ENCODE measurements around the gene SMOC2.

DNA sequence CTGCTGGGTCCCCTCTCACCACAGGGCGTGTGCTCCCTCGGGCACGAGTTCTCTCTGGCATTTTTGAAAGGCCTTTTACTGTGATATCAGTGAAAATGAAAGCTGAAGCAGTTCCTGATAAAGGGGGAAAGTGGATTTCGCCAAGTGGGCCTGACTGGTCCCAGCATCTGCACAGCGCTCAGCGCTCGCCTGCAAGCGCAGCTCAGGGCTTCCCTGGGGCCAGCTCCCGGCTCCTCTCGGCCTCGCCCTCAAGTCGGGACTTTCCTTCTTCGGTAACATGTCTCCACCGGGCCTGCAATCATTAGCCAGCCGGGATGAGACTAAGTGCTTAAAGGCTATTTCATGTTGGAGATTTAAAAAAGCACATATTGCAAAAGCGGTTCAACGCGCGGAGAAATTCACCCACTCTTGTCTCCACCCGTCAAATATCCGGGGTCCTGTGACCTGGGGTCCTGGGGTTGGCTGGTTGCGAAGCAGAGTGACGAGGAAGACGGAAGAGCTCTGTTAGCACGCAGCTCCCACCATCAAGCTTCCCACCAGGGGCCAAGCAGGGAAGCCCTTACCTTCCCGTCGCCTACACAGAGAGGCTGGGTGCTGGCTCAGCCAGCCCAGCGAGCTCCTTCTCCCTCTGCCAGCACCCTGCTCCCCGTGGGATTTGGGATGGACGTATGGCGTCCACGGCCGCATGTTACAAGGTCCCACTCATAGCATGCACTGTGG, 114.1 kb downstream of the SMOC2 start:
- TF ChIP-seq, protein P1, sequence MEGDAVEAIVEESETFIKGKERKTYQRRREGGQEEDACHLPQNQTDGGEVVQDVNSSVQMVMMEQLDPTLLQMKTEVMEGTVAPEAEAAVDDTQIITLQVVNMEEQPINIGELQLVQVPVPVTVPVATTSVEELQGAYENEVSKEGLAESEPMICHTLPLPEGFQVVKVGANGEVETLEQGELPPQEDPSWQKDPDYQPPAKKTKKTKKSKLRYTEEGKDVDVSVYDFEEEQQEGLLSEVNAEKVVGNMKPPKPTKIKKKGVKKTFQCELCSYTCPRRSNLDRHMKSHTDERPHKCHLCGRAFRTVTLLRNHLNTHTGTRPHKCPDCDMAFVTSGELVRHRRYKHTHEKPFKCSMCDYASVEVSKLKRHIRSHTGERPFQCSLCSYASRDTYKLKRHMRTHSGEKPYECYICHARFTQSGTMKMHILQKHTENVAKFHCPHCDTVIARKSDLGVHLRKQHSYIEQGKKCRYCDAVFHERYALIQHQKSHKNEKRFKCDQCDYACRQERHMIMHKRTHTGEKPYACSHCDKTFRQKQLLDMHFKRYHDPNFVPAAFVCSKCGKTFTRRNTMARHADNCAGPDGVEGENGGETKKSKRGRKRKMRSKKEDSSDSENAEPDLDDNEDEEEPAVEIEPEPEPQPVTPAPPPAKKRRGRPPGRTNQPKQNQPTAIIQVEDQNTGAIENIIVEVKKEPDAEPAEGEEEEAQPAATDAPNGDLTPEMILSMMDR (IDR thresholded peaks at IDR 0.05): no peak
- no peak for TF ChIP-seq EP300 (IDR thresholded peaks at IDR 0.05)

Data from tibial nerve (tissue), 4 donors.